Measurements from ENCODE around the gene RBM33. TPM values are rescaled to one million over a fixed set of nuclear protein-coding genes. Genes with fewer than 3 reads are reported as not detected.

Gene RBM33
- total RNA-seq, 2 donors from 2014 or later = 86.8 to 87.1 TPM

DNA sequence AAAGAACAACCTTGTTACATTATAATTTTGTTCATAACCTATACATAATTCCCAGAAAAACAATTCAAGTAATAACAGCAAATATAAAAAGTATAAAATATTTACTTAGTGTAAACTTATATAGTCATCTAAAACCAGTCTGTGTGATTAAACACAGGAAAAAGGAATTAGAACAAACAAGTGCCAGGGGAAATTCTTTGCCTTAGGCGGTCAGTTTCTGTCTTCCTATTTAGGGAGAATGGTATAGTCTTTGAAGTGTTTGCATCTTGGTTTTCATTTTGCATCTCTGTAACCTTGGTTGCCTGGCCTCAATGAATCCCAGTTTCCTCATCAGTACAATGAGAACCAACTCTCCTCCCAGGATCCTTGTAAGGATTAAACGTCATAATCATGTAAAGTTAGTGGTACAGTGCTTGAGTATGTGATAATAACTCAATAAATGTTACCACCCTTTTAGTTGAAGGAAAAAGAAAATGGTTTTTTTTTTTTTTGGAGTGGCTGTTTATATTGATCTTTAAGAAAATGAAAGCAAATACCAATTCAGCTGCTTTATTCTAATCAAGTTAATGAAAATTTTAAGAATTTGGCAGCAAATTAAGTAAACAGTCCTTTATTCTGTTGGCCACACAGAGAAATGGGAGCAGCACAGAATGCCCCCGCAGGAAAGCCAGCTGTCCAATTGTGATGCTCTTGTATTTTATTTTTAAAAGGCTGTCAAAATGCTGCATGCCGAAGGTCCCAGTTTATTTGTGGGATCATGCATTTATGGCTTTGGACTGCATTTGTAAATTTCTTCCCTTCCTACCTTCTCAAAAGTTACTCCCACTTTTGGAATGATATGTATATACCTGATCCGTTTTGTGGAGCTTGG lies 106.0 kb downstream of the RBM33 start:
- H3K4me3 Mint-ChIP-seq = no peak overlapping the region
- TF ChIP-seq, protein P1, sequence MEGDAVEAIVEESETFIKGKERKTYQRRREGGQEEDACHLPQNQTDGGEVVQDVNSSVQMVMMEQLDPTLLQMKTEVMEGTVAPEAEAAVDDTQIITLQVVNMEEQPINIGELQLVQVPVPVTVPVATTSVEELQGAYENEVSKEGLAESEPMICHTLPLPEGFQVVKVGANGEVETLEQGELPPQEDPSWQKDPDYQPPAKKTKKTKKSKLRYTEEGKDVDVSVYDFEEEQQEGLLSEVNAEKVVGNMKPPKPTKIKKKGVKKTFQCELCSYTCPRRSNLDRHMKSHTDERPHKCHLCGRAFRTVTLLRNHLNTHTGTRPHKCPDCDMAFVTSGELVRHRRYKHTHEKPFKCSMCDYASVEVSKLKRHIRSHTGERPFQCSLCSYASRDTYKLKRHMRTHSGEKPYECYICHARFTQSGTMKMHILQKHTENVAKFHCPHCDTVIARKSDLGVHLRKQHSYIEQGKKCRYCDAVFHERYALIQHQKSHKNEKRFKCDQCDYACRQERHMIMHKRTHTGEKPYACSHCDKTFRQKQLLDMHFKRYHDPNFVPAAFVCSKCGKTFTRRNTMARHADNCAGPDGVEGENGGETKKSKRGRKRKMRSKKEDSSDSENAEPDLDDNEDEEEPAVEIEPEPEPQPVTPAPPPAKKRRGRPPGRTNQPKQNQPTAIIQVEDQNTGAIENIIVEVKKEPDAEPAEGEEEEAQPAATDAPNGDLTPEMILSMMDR (conservative IDR thresholded peaks at IDR 0.05) = no peak
- 88% methylated on average over 5 of the region's 5 CpGs; no CpG with 5 or more reads in 1 of the 2 experiments for WGBS, 2 experiments (ENCODE audit: insufficient coverage in 1 of 2, insufficient read length in 1 of 2)
- no peak overlapping the region for H3K9ac ChIP-seq (ENCODE audit: extremely low read depth, low read length, poor library complexity, severe bottlenecking)
- H3K4me3 ChIP-seq (ENCODE audit: low read length) = no peak overlapping the region
- peaks cover 35% of the 10 kb centered on the region for H3K36me3 Mint-ChIP-seq (ENCODE audit: low read depth)
- no peaks in the 10 kb centered on the region for H3K9me3 Mint-ChIP-seq
- no peaks in the 10 kb centered on the region for H3K9me3 ChIP-seq (ENCODE audit: control insufficient read depth, low read length)
- H3K27ac ChIP-seq (ENCODE audit: low read depth, low read length) = no peak overlapping the region
- H3K36me3 ChIP-seq (ENCODE audit: control insufficient read depth, insufficient read depth, low read length) = peaks cover 48% of the 10 kb centered on the region
- no peaks in the 10 kb centered on the region for H3K27me3 ChIP-seq (ENCODE audit: control insufficient read depth, insufficient read depth, low read length, poor library complexity, severe bottlenecking)
- H3K4me1 Mint-ChIP-seq = peaks cover 42% of the 10 kb centered on the region
- no peak overlapping the region for H3K27ac Mint-ChIP-seq
- H3K27me3 Mint-ChIP-seq (ENCODE audit: insufficient read depth) = no peaks in the 10 kb centered on the region
- H3K4me1 ChIP-seq (ENCODE audit: control insufficient read depth, insufficient read depth, low read length) = peaks cover 15% of the 10 kb centered on the region
- no peak for DNase-seq

GRCh38 chr7:155751409-155751808 lies 106.9 kb downstream of the RBM33 start:
- Histone ChIP-seq H3K9me3 (ENCODE audit: control insufficient read depth, low read length) (peaks cover 7% of the 10 kb centered on the region), H3K4me1 (ENCODE audit: control insufficient read depth, insufficient read depth, low read length) (peaks cover 15% of the 10 kb centered on the region), H3K4me3 (ENCODE audit: low read length) (no peak overlapping the region), H3K9ac (ENCODE audit: extremely low read depth, low read length, poor library complexity, severe bottlenecking) (no peak overlapping the region), H3K27ac (ENCODE audit: low read depth, low read length) (no peak overlapping the region), H3K36me3 (ENCODE audit: control insufficient read depth, insufficient read depth, low read length) (peaks cover 48% of the 10 kb centered on the region), H3K27me3 (ENCODE audit: control insufficient read depth, insufficient read depth, low read length, poor library complexity, severe bottlenecking) (no peaks in the 10 kb centered on the region)
- Mint-ChIP-seq H3K4me3 (no peak overlapping the region), H3K4me1 (peaks cover 42% of the 10 kb centered on the region), H3K27me3 (ENCODE audit: insufficient read depth) (no peaks in the 10 kb centered on the region), H3K36me3 (ENCODE audit: low read depth) (peaks cover 32% of the 10 kb centered on the region), H3K9me3 (peaks cover 2% of the 10 kb centered on the region), H3K27ac (no peak overlapping the region)
- 93 to 99% methylated on average over 2 to 4 of the region's 4 CpGs for WGBS, 2 experiments (ENCODE audit: insufficient coverage in 1 of 2, insufficient read length in 1 of 2)
- TF ChIP-seq, protein P1 (conservative IDR thresholded peaks at IDR 0.05) = no peak
- no peak for DNase-seq

DNA sequence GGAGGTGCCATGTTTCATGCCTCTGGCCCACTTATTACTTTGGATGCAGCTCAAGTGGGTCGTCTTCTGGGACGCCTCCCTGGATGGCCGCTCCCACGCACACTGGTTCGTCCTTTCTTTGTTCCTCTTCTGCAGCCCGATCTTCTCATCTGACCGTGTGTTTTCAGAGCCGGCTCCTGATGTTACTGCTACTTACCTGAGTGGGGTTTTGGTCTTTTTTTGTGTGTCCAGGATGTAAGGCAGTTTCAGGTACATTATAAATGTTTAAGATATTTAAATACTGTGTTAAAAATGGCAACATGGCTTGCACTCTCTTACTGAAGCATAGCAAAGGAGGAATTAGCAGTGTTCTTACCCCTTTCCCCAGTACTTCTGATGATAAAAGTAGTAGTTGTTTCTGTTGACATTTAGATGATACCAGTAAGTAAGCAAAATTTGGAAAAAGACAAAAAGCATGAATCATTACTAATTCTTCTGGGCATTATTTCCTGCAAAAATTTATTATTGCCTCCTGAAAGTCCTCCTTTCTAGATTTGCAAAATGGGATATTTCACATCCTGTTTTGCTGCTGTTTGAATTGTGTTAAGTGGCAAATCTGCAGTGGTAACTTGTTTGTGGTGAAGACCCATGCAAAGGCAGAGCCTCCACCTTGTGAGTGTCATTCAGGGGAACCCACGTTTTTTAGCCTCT lies 108.4 kb downstream of the RBM33 start:
- H3K36me3 ChIP-seq (ENCODE audit: control insufficient read depth, insufficient read depth, low read length) = peaks cover 49% of the 10 kb centered on the region
- H3K4me1 Mint-ChIP-seq = peaks cover 43% of the 10 kb centered on the region
- peaks cover 15% of the 10 kb centered on the region for H3K4me1 ChIP-seq (ENCODE audit: control insufficient read depth, insufficient read depth, low read length)
- 89 to 91% methylated on average over 4 to 9 of the region's 9 CpGs for WGBS, 2 experiments (ENCODE audit: insufficient coverage in 1 of 2, insufficient read length in 1 of 2)
- H3K4me3 Mint-ChIP-seq = no peak overlapping the region
- no peak for DNase-seq
- H3K9ac ChIP-seq (ENCODE audit: extremely low read depth, low read length, poor library complexity, severe bottlenecking) = no peak overlapping the region
- TF ChIP-seq, protein P1 (conservative IDR thresholded peaks at IDR 0.05) = no peak
- H3K27me3 Mint-ChIP-seq (ENCODE audit: insufficient read depth) = no peaks in the 10 kb centered on the region
- peaks cover 22% of the 10 kb centered on the region for H3K9me3 ChIP-seq (ENCODE audit: control insufficient read depth, low read length)
- H3K36me3 Mint-ChIP-seq (ENCODE audit: low read depth) = peaks cover 38% of the 10 kb centered on the region
- H3K27me3 ChIP-seq (ENCODE audit: control insufficient read depth, insufficient read depth, low read length, poor library complexity, severe bottlenecking) = no peaks in the 10 kb centered on the region
- peaks cover 15% of the 10 kb centered on the region for H3K9me3 Mint-ChIP-seq
- peak overlapping the region; percentile 32 for H3K27ac Mint-ChIP-seq
- H3K4me3 ChIP-seq (ENCODE audit: low read length) = no peak overlapping the region
- no peak overlapping the region for H3K27ac ChIP-seq (ENCODE audit: low read depth, low read length)
